D721Med (cell line): ENCODE results near the gene C1S.

Experiments used
- DNase-seq: peaks from one replicate; pipeline ENCODE4 v3.0.0; 2011; ENCODE audit warnings: low spot score; ENCODE audit not compliant: insufficient read length
- FAIRE-seq: peaks from 2 replicates; lab custom pipeline; 2011; peaks lifted over from hg19 to GRCh38; lab: Jason Lieb, UNC
- TF ChIP-seq, protein P1 (sequence below): IDR thresholded peaks from 2 replicates; pipeline ENCODE4 v1.5.1; 2012; ENCODE audit warnings: mild to moderate bottlenecking, control low read depth; ENCODE audit not compliant: insufficient read depth; ENCODE audit errors: missing control alignments

C1S gene

DNA sequence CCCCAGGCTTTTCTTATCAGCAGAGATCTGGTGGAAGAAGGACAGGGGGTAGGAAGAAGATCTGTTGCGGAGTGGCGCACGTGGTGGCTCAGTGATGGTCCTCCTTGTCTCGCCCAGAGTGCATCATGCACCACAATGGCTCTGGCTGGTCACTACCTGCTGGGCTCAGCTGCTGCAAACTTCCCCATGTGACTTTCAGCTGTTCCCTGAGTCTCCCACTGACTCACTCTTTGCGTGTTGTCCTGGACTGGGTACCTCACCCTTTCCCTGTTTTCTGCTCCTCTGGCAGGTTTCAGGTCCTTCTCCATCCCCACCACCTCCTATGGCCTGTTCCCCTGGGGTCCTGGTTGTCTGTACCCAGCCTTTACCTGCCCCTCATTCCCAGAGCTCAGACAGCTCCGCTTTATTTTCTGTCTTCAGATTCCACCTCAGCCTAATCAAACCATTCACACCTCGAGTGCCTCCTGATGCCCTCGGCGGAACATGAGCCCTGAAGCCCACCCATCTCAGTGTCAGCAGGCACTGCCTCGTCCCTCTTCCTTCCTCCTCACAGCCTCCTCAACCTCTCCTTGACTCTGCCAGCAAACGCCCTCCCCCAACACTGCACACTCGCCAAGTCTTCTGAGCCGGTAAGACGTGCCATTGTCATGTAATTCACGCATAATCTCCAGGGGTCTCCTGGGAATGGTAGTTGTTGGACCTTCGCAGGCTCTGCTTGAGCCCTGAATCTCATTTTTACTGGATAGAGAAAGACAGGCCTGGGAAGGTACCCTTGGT is 29.9 kb downstream of the C1S start:
- TF ChIP-seq, protein P1, sequence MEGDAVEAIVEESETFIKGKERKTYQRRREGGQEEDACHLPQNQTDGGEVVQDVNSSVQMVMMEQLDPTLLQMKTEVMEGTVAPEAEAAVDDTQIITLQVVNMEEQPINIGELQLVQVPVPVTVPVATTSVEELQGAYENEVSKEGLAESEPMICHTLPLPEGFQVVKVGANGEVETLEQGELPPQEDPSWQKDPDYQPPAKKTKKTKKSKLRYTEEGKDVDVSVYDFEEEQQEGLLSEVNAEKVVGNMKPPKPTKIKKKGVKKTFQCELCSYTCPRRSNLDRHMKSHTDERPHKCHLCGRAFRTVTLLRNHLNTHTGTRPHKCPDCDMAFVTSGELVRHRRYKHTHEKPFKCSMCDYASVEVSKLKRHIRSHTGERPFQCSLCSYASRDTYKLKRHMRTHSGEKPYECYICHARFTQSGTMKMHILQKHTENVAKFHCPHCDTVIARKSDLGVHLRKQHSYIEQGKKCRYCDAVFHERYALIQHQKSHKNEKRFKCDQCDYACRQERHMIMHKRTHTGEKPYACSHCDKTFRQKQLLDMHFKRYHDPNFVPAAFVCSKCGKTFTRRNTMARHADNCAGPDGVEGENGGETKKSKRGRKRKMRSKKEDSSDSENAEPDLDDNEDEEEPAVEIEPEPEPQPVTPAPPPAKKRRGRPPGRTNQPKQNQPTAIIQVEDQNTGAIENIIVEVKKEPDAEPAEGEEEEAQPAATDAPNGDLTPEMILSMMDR: no peak
- FAIRE-seq (no peak), DNase-seq (no peak)

DNA sequence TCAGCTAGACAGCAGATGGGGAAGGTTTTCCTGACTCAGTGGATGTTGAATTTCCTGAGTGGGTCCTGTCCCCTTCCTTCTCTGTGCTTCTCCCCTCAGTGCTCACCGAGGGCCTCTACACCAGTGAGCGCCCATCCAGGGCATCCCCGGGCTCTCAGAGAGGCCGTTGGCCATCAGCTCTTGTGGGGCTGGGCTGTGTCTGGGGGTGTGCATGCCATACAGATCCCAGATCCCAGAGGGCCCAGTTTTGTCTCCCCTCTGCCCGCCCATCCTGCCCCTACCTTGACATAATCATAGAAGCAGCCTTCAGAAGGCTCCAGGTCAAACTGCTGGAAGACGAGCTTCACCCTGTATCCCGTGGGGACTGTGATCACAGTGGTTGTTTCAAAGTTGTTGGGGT is 30.7 kb downstream of the C1S start:
- TF ChIP-seq, protein P1: no peak
- FAIRE-seq (no peak), DNase-seq (no peak)

DNA sequence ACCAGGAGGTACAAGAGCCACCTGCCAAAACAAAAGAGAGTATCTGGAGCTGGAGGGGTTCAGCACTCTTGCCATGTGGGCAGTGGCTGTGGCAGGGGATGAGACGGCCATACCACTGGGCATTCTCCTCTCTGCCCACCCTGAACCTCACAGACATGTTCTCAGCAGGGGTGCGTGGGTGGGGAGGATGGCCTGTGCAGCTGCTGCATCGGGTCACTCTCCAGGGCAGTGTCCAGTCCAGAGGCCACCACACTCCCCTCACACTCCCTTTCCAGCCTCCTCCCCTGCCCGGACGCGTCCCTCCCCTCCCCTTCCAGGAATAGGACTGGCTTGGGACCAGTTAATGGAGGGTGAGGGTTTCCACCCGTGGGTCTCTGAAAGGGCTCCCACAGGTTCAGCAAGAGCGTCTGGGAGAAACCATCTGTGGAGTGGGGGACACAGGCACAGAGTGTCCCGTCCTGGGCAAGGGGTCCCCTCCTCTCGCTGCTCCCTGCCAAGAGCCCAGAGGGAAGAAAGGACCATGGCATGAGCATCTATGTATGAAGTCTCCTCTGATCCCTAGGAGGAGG is 31.2 kb downstream of the C1S start:
- DNase-seq (no peak), FAIRE-seq (no peak)
- TF ChIP-seq, protein P1: no peak

DNA sequence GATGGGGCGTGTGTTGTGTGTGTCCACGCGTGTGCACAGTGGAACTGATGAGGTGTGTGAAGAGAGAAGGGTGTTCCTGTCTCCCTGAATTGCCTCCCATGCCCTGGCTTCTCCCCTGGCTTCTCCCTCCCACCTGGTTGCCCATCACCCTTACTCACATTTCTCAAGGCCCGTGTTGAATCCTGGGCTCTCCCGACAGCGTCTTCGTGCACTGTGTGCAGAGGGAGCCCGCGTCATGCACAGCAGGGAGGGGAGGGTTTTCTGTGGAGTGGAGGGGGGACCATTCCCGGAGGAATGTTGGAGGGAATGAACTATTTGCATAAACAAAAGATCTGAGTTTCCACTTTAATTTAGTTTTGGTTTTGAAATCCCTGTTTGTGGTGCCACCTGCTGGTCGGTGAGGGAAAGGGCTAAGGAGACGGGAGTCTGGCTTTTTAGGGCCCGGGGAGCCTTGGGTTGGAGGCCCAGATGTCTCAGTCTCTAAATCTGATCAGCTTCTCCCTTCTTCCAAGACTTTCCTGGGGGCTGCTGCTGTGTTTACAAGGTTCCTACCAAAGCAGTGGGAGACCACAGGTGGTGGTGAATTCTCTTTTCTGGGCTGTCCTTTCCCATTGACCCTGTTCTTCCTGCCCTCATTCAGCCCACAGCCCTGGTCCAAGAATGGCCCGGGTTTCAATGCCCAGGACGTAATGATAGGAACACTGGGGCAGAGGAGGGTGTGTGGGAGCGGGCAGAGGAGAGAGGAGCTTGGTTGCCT is 31.9 kb downstream of the C1S start, which contains the start of gene C1R:
Gene C1R, minus strand, starts transcription at position 217 of the 757 bp plus-strand sequence. Its CDS starts 57 bp downstream, at position 160.
- peak; percentile 43 for DNase-seq
- TF ChIP-seq, protein P1: peak; percentile 91
- FAIRE-seq: no peak

DNA sequence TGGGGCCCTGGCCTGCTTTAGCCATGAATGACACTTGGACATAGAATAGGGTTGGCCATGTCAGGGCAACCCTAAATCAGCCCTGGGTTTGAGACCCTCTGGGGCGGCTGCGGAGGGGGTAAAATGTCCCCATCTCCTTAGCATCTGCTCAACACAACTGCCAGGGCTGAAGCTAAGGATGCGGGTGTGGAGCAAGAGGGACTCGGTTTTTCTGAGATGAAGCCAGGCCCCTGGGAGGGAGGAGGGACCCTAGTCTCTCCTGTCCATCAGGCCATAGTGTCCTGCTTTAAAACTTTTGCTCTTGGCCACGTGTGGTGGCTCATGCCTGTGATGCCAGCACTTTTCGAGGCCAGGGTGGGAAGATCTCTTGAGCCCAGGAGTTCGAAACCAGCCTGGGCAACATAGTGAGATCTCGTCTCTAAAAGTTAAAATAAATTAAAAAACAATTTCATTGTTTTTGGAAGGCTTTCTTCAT is 32.5 kb downstream of the C1S start:
- TF ChIP-seq, protein P1: no peak
- FAIRE-seq (no peak), DNase-seq (no peak)

DNA sequence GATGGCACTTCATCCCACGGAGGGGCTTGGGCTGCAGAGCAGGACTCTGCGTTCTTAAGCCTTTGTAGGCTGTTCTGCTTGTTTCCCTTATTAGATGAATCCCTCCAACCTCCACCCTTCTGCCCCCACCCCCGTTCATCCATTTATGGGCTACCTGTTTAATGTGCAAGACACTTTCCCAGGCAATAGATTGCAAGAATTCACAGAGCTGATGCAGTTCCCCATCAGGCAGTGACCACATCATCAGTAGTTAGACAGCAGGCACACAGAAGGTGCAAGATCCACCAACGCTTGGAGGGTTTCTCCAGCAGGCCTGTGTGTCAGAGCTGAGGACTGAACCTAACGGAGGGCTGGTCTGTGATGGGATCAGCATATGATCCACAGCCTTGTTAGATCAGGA is 33.0 kb downstream of the C1S start:
- FAIRE-seq: no peak
- TF ChIP-seq, protein P1: no peak
- no peak for DNase-seq
